GM21576 (cell line): ENCODE results near the gene TLCD3B.

Source experiments
- ATAC-seq: cut with Tn5 transposase; IDR thresholded peaks from one replicate; pipeline ENCODE4 v1.9.1; 2021; ENCODE audit warnings: mild to moderate bottlenecking, moderate library complexity; ENCODE audit not compliant: unreplicated experiment

Gene TLCD3B

GRCh38 chr16:29991571-29991904, 39.5 kb downstream of the TLCD3B start:
- no peak for ATAC-seq

GRCh38 chr16:29990883-29991570, 40.0 kb downstream of the TLCD3B start:
- no peak for ATAC-seq

GRCh38 chr16:29990034-29990433, 41.0 kb downstream of the TLCD3B start:
- no peak for ATAC-seq

GRCh38 chr16:29989111-29989858, 41.8 kb downstream of the TLCD3B start:
- ATAC-seq, result no peak

- ATAC-seq, result no peak
Observed at GRCh38 chr16:29988346-29989075, 42.6 kb downstream of the TLCD3B start.

GRCh38 chr16:29987371-29988085, 43.5 kb downstream of the TLCD3B start:
- no peak for ATAC-seq

- no peak for ATAC-seq
Observed at GRCh38 chr16:29986931-29987330, 44.1 kb downstream of the TLCD3B start.

- no peak for ATAC-seq
Observed at GRCh38 chr16:29986231-29986630, 44.8 kb downstream of the TLCD3B start.

GRCh38 chr16:29985271-29985811, 45.7 kb downstream of the TLCD3B start:
- no peak for ATAC-seq

- ATAC-seq, result no peak
Observed at GRCh38 chr16:29984764-29985147, 46.3 kb downstream of the TLCD3B start.

GRCh38 chr16:29984137-29984763, 46.8 kb downstream of the TLCD3B start:
- ATAC-seq, result no peak

GRCh38 chr16:29983420-29984136, 47.5 kb downstream of the TLCD3B start:
- no peak for ATAC-seq

GRCh38 chr16:29982560-29983419, 48.3 kb downstream of the TLCD3B start:
- no peak for ATAC-seq

GRCh38 chr16:29978564-29979270, 52.4 kb downstream of the TLCD3B start:
- ATAC-seq, result no peak

GRCh38 chr16:29978081-29978480, 53.0 kb downstream of the TLCD3B start:
- no peak for ATAC-seq

GRCh38 chr16:29977063-29977825, 53.8 kb downstream of the TLCD3B start:
- no peak for ATAC-seq

- ATAC-seq, result no peak
Observed at GRCh38 chr16:29975811-29976511, 55.1 kb downstream of the TLCD3B start.
